Body of pancreas (tissue), 4 donors: Measurements from ENCODE around the gene CPZ.

ENCODE experiments used
- POLR2A ChIP-seq, 3 donors: fragments of 450-650 bp; IDR thresholded peaks; one replicate each; pipeline ENCODE4 v1.6.1; 2016; ENCODE audit warnings: antibody characterized with exemption in 3 of 3, mild to moderate bottlenecking in 2 of 3
- TF ChIP-seq, protein P1 (sequence below), 7 experiments: fragments of 450-650 bp in 4 of 7; fragments of 200-600 bp in 3 of 7; sonication (generic) in 3 of 7; IDR thresholded peaks; one replicate each; pipeline ENCODE4 v1.5.1; 2016 to 2019; ENCODE audit warnings: antibody characterized with exemption in 7 of 7

DNA sequence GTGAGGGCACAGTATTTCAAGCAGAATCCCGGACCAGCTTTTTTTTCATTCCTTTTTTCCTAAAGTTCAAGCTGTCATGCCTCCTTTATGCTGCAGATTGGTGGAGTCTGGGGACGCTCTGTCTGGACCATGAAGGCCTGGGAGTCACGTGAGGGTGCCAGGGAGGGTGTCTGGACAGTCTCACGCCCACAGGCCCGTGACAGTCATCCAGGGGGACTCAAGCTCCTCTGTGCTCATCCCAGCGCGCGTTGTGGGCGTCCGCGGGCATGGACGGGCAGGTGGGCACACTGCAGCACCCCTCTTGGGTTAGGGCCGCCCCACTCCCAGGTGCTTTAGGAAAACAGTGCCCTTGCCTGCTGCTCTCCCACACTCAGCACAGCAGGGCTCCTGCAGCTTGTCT lies 4.8 kb downstream of the CPZ start:
- TF ChIP-seq, protein P1, sequence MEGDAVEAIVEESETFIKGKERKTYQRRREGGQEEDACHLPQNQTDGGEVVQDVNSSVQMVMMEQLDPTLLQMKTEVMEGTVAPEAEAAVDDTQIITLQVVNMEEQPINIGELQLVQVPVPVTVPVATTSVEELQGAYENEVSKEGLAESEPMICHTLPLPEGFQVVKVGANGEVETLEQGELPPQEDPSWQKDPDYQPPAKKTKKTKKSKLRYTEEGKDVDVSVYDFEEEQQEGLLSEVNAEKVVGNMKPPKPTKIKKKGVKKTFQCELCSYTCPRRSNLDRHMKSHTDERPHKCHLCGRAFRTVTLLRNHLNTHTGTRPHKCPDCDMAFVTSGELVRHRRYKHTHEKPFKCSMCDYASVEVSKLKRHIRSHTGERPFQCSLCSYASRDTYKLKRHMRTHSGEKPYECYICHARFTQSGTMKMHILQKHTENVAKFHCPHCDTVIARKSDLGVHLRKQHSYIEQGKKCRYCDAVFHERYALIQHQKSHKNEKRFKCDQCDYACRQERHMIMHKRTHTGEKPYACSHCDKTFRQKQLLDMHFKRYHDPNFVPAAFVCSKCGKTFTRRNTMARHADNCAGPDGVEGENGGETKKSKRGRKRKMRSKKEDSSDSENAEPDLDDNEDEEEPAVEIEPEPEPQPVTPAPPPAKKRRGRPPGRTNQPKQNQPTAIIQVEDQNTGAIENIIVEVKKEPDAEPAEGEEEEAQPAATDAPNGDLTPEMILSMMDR (IDR thresholded peaks at IDR 0.05) = no peak
- TF ChIP-seq POLR2A (IDR thresholded peaks at IDR 0.05) = no peak
